NB4 (cell line): ENCODE data around the gene AP1M2.

Experiments used
- DNase-seq: peaks from one replicate; pipeline ENCODE4 v3.0.0; 2010; ENCODE audit warnings: low read depth
- H3K4me3 ChIP-seq: one replicate; pipeline ENCODE4 v1.5.1; 2011; ENCODE audit warnings: mild to moderate bottlenecking, low read depth, low read length, moderate library complexity
- CTCF ChIP-seq: IDR thresholded peaks from one replicate; pipeline ENCODE4 v1.5.1; 2012; ENCODE audit warnings: low read depth, low read length
- MAX ChIP-seq: IDR thresholded peaks from 2 replicates; pipeline ENCODE4 v1.6.1; 2011; ENCODE audit warnings: low read depth, low read length
- MYC ChIP-seq: IDR thresholded peaks from 2 replicates; pipeline ENCODE4 v1.6.1; 2011; ENCODE audit warnings: low read depth, low read length
- POLR2A ChIP-seq: IDR thresholded peaks from 2 replicates; pipeline ENCODE4 v1.6.1; 2011; ENCODE audit warnings: mild to moderate bottlenecking; ENCODE audit not compliant: insufficient read length; ENCODE audit errors: extremely low read depth

AP1M2 gene

GRCh38 chr19:10603873-10604459, 16.9 kb upstream of the AP1M2 start:
- peak overlapping the region; percentile 70 for H3K4me3 ChIP-seq
- DNase-seq, result peak; percentile 90

GRCh38 chr19:10603084-10603872, 16.2 kb upstream of the AP1M2 start:
- peak; percentile 5 for TF ChIP-seq CTCF
- peak; percentile 28 for TF ChIP-seq POLR2A
- peak; percentile 63 for TF ChIP-seq MYC
- peak; percentile 77 for TF ChIP-seq MAX
- peak overlapping the region; percentile 70 for H3K4me3 ChIP-seq
- peak; percentile 89 for DNase-seq

More at GRCh38 chr19:10603873-10604459, 16.9 kb upstream of the AP1M2 start:
- TF ChIP-seq MYC (no peak), POLR2A (no peak), MAX (no peak), CTCF (no peak)

GRCh38 chr19:10602330-10603083, 15.4 kb upstream of the AP1M2 start:
- TF ChIP-seq POLR2A (peak; percentile 83), MAX (peak; percentile 47; the same call in 1 of the 2 replicates), MYC (no peak; the same call in 1 of the 2 replicates)
- peak; percentile 92 for DNase-seq

GRCh38 chr19:10601999-10602329, 14.9 kb upstream of the AP1M2 start:
- no peak for DNase-seq
- no peak overlapping the region for H3K4me3 ChIP-seq
- TF ChIP-seq CTCF (no peak), MAX (no peak), MYC (no peak), POLR2A (no peak)

More at GRCh38 chr19:10602330-10603083, 15.4 kb upstream of the AP1M2 start:
- H3K4me3 ChIP-seq, result peak overlapping the region; percentile 70

GRCh38 chr19:10600149-10600548, 13.0 kb upstream of the AP1M2 start:
- TF ChIP-seq POLR2A (no peak), CTCF (no peak), MYC (no peak), MAX (no peak)
- no peak for DNase-seq

More at GRCh38 chr19:10600149-10600548, 13.0 kb upstream of the AP1M2 start:
- H3K4me3 ChIP-seq, result no peak overlapping the region
